IMR-90 (cell line): ENCODE data around the gene IL24. TPM values are rescaled to one million over a fixed set of nuclear protein-coding genes. Genes with fewer than 3 reads are reported as not detected.

Source experiments
- ATAC-seq: fragments of 200-7000 bp; cut with Tn5 transposase; 2 replicates; pipeline ENCODE4 v1.9.1; 2020; ENCODE audit warnings: low read depth, mild to moderate bottlenecking, moderate library complexity
- BruUV-seq: library from RNA; stranded (reverse); fragments of 400-500 nt; replicated peaks from 2 replicates; lab custom pipeline; 2021; lab: Mats Ljungman, UMichigan
- CTCF ChIA-PET: fragments of 300-600 bp; formaldehyde crosslinking; extraction: SDS; loops from one replicate; lab custom pipeline; 2021; ENCODE audit warnings: antibody characterized with exemption; lab: Yijun Ruan, JAX
- POLR2A ChIA-PET: fragments of 300-600 bp; sonication (Branson Sonifier 250); formaldehyde crosslinking; loops from one replicate; lab custom pipeline; 2022; ENCODE audit warnings: antibody characterized with exemption; ENCODE audit not compliant: unreplicated experiment; lab: Charles Lee
- DNase-seq: peaks from one replicate; pipeline ENCODE4 v3.0.0; 2013
- H2AFZ ChIP-seq: replicated peaks from 2 replicates; pipeline ENCODE3; 2013; ENCODE audit warnings: low read length, mild to moderate bottlenecking; ENCODE audit not compliant: poor library complexity
- H2AK5ac ChIP-seq: 2 replicates; pipeline ENCODE4 v1.6.1; 2013; ENCODE audit warnings: low read depth, low read length, inconsistent platforms
- H2AK9ac ChIP-seq: replicated peaks from 2 replicates; pipeline ENCODE3; 2013; ENCODE audit warnings: mild to moderate bottlenecking, low read depth, low read length, moderate library complexity; ENCODE audit not compliant: poor library complexity
- H2BK120ac ChIP-seq: 2 replicates; pipeline ENCODE4 v1.6.1; 2013; ENCODE audit warnings: low read depth, low read length, inconsistent platforms
- H2BK15ac ChIP-seq: 3 replicates; pipeline ENCODE4 v1.6.1; 2013; ENCODE audit warnings: low read depth, low read length, inconsistent platforms
- H2BK20ac ChIP-seq: 2 replicates; pipeline ENCODE4 v1.6.1; 2013; ENCODE audit warnings: low read depth, mild to moderate bottlenecking, inconsistent platforms, low read length, moderate library complexity
- H2BK5ac ChIP-seq: 2 replicates; pipeline ENCODE4 v1.6.1; 2013; ENCODE audit warnings: mild to moderate bottlenecking, low read depth, low read length, inconsistent platforms; ENCODE audit not compliant: poor library complexity, severe bottlenecking
- H3K14ac ChIP-seq: replicated peaks from 2 replicates; pipeline ENCODE4 v1.6.1; 2013; ENCODE audit warnings: low read depth, low read length, inconsistent platforms
- H3K18ac ChIP-seq: 2 replicates; pipeline ENCODE4 v1.6.1; 2013; ENCODE audit warnings: low read depth, low read length, control low read depth
- H3K23ac ChIP-seq: 2 replicates; pipeline ENCODE4 v1.6.1; 2013; ENCODE audit warnings: low read depth, low read length, inconsistent platforms
- H3K27ac ChIP-seq: 2 replicates; pipeline ENCODE4 v1.5.1; 2013; ENCODE audit warnings: mild to moderate bottlenecking, control low read depth, low read length; ENCODE audit not compliant: insufficient read depth
- H3K27me3 ChIP-seq: 2 replicates; pipeline ENCODE4 v1.6.1; 2013; ENCODE audit warnings: low read length; ENCODE audit not compliant: control insufficient read depth, insufficient read depth
- H3K36me3 ChIP-seq: 2 replicates; pipeline ENCODE4 v1.6.1; 2013; ENCODE audit warnings: low read length, mixed read lengths; ENCODE audit not compliant: control insufficient read depth, insufficient read depth
- H3K4ac ChIP-seq: 2 replicates; pipeline ENCODE4 v1.6.1; 2013; ENCODE audit warnings: low read depth, low read length, inconsistent platforms
- H3K4me1 ChIP-seq: 2 replicates; pipeline ENCODE4 v1.6.1; 2013; ENCODE audit warnings: low read length, mixed read lengths; ENCODE audit not compliant: control insufficient read depth, insufficient read depth
- H3K4me2 ChIP-seq: 2 replicates; pipeline ENCODE4 v1.6.1; 2013; ENCODE audit warnings: low read depth, mild to moderate bottlenecking, control low read depth, low read length, moderate library complexity
- H3K4me3 ChIP-seq: 2 replicates; pipeline ENCODE4 v1.5.1; 2013; ENCODE audit warnings: low read depth, mild to moderate bottlenecking, control low read depth, low read length, moderate library complexity; ENCODE audit not compliant: insufficient read depth
- H3K56ac ChIP-seq: 2 replicates; pipeline ENCODE4 v1.6.1; 2013; ENCODE audit warnings: low read length, inconsistent platforms; ENCODE audit not compliant: insufficient read depth; ENCODE audit errors: extremely low read depth
- H3K79me1 ChIP-seq, 2 experiments: 2 replicates each; pipeline ENCODE4 v1.6.1; 2013; ENCODE audit warnings: low read length in 2 of 2, inconsistent platforms in 1 of 2, low read depth in 1 of 2
- H3K9ac ChIP-seq: 2 replicates; pipeline ENCODE4 v1.6.1; 2013; ENCODE audit warnings: low read depth, low read length, control low read depth
- H3K9me1 ChIP-seq: 2 replicates; pipeline ENCODE4 v1.6.1; 2013; ENCODE audit warnings: low read length, inconsistent platforms; ENCODE audit not compliant: insufficient read depth
- H3K9me3 ChIP-seq: 2 replicates; pipeline ENCODE4 v1.6.1; 2013; ENCODE audit warnings: low read length; ENCODE audit not compliant: control insufficient read depth, insufficient read depth
- H4K20me1 ChIP-seq: 2 replicates; pipeline ENCODE4 v1.6.1; 2013; ENCODE audit warnings: low read length, inconsistent platforms; ENCODE audit not compliant: insufficient read depth
- H4K5ac ChIP-seq: 2 replicates; pipeline ENCODE4 v1.6.1; 2013; ENCODE audit warnings: mild to moderate bottlenecking, low read depth, low read length, control low read depth
- H4K8ac ChIP-seq, 2 experiments: 2 replicates each; pipeline ENCODE4 v1.6.1; 2013; ENCODE audit warnings: low read depth in 2 of 2, low read length in 2 of 2, control low read depth in 1 of 2, inconsistent platforms in 1 of 2
- H4K91ac ChIP-seq: 2 replicates; pipeline ENCODE4 v1.6.1; 2013; ENCODE audit warnings: low read depth, low read length, inconsistent platforms; ENCODE audit not compliant: insufficient read depth
- MAZ ChIP-seq: IDR thresholded peaks from 2 replicates; pipeline ENCODE4 v1.6.1; 2012; ENCODE audit warnings: low read depth, mild to moderate bottlenecking, low read length, improper control_type of control experiment, moderate library complexity, borderline replicate concordance
- POLR2A ChIP-seq: IDR thresholded peaks from 2 replicates; pipeline ENCODE4 v1.6.1; 2012; ENCODE audit warnings: mild to moderate bottlenecking, low read depth, low read length
- RAD21 ChIP-seq: IDR thresholded peaks from 2 replicates; pipeline ENCODE4 v1.6.1; 2012; ENCODE audit warnings: low read length, improper control_type of control experiment
- WGBS, 2 experiments: methylation state at CpG; one replicate each; pipeline versions ENCODE4 v1.1.5 to v1.1.7; 2013; ENCODE audit warnings: missing lambda C conversion rate in 2 of 2; ENCODE audit not compliant: insufficient read length in 1 of 2; ENCODE audit errors: extremely low coverage in 2 of 2; 5-methylcytosine and 5-hydroxymethylcytosine counted together
- dilution Hi-C: fragments of 300-500 bp; cut with HindIII; formaldehyde crosslinking; loops from one replicate; pipeline ENCODE4 v1.14.3; 2018; ENCODE audit warnings: low sequenced_read_pairs; ENCODE audit not compliant: unreplicated experiment
- in situ Hi-C: fragments of 300-500 bp; cut with MboI; formaldehyde crosslinking; loops from 3 replicates; pipeline ENCODE4 v1.14.3; 2019; ENCODE audit warnings: low sequenced_read_pairs, inconsistent platforms, mixed read lengths
- intact Hi-C: fragments of 100-400 bp; cut with micrococcal nuclease; formaldehyde crosslinking; loops from 2 replicates; pipeline ENCODE4 v1.10.0; 2022
- polyA plus RNA-seq, 3 experiments: library from polyadenylated mRNA; depleted of rRNA; stranded (reverse); fragments of >200 nt; gene quantifications; 2 replicates each; pipeline ENCODE4 v1.2.3, GENCODE V29; 2012; ENCODE audit warnings: low replicate concordance in 1 of 3
- total RNA-seq: library from RNA; depleted of rRNA; stranded (reverse); fragments of >200 nt; gene quantifications from 2 replicates; pipeline ENCODE4 v1.2.3, GENCODE V29; 2012
- TF ChIP-seq, protein P1 (sequence below): fragments of 150-350 bp; IDR thresholded peaks from 2 replicates; pipeline ENCODE4 v1.6.1; 2016; ENCODE audit warnings: low read depth, mild to moderate bottlenecking, low read length, moderate library complexity, borderline replicate concordance
- TF ChIP-seq, protein P2 (sequence below): fragments of 150-350 bp; IDR thresholded peaks from 2 replicates; pipeline ENCODE4 v1.6.1; 2017; ENCODE audit warnings: mild to moderate bottlenecking, antibody characterized with exemption, low read length, low read depth

IL24 gene
- total and polyA plus RNA-seq, 2 of the 4 experiments (the other 2 are of a cell fraction), result 0.12 to 0.18 TPM

DNA sequence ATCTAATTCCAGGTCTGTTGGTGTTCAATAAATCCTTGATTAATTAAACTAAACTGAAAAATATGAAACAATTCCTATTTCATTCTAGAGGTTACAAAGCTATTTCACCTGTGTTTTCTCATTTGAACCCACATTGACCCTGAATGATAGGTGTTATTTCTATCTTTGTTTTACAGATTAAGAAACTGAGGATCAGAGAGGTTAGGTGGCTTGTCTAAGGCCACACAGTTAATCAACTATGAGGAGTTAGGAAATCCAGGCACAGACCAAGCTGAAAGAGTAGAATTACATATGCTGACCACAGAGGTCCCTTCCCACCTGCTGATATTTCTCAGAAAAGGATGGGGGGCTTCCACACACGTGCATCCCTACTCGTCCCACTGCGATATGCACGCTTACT is 48.5 kb downstream of the IL24 start:
- no TSS peak for BruUV-seq
- H2BK15ac ChIP-seq, result no peak overlapping the region
- H3K4me2 ChIP-seq, result no peak overlapping the region
- in situ Hi-C loops (no loop called here), dilution Hi-C loops (no loop called here), intact Hi-C loops (no loop called here)
- no peak overlapping the region for H4K91ac ChIP-seq
- ATAC-seq, result no peak
- H3K18ac ChIP-seq, result no peak overlapping the region
- no peak overlapping the region for H2BK20ac ChIP-seq
- H2AK9ac ChIP-seq, result no peak overlapping the region
- H4K20me1 ChIP-seq, result no peaks in the 10 kb centered on the region
- no peaks in the 10 kb centered on the region for H3K9me1 ChIP-seq
- H3K23ac ChIP-seq, result no peak overlapping the region
- no peak overlapping the region for H2AK5ac ChIP-seq
- H3K4me1 ChIP-seq, result no peaks in the 10 kb centered on the region
- POLR2A ChIA-PET, result no interaction called here
- no peak overlapping the region for H3K4ac ChIP-seq
- no peaks in the 10 kb centered on the region for H3K36me3 ChIP-seq
- DNase-seq, result no peak
- no peaks in the 10 kb centered on the region for H3K79me1 ChIP-seq
- no peak overlapping the region for H4K8ac ChIP-seq
- H2AFZ ChIP-seq, result no peak overlapping the region
- TF ChIP-seq MAZ (no peak), RAD21 (no peak), POLR2A (no peak)
- TF ChIP-seq, protein P1, sequence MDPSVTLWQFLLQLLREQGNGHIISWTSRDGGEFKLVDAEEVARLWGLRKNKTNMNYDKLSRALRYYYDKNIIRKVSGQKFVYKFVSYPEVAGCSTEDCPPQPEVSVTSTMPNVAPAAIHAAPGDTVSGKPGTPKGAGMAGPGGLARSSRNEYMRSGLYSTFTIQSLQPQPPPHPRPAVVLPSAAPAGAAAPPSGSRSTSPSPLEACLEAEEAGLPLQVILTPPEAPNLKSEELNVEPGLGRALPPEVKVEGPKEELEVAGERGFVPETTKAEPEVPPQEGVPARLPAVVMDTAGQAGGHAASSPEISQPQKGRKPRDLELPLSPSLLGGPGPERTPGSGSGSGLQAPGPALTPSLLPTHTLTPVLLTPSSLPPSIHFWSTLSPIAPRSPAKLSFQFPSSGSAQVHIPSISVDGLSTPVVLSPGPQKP, result no peak
- TF ChIP-seq, protein P2, sequence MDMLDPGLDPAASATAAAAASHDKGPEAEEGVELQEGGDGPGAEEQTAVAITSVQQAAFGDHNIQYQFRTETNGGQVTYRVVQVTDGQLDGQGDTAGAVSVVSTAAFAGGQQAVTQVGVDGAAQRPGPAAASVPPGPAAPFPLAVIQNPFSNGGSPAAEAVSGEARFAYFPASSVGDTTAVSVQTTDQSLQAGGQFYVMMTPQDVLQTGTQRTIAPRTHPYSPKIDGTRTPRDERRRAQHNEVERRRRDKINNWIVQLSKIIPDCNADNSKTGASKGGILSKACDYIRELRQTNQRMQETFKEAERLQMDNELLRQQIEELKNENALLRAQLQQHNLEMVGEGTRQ, result no peak
- no peak overlapping the region for H3K4me3 ChIP-seq
- no peak overlapping the region for H2BK5ac ChIP-seq
- no peak overlapping the region for H2BK120ac ChIP-seq
- no peak overlapping the region for H3K14ac ChIP-seq
- no peak overlapping the region for H4K5ac ChIP-seq
- CTCF ChIA-PET, result no interaction called here
- H3K27me3 ChIP-seq, result peaks cover 62% of the 10 kb centered on the region
- no peak overlapping the region for H3K9ac ChIP-seq
- peaks cover 3% of the 10 kb centered on the region for H3K9me3 ChIP-seq
- WGBS, 2 experiments, result no CpG with 5 or more reads among the region's 4 CpGs
- no peak overlapping the region for H3K56ac ChIP-seq
- no peak overlapping the region for H3K27ac ChIP-seq
